IMR-90 (cell line): ENCODE results near the gene NPLOC4.

Experiments
- MAFK ChIP-seq: IDR thresholded peaks from 2 replicates; pipeline ENCODE4 v1.6.1; 2012; ENCODE audit warnings: low read depth, low read length, improper control_type of control experiment
- MXI1 ChIP-seq: IDR thresholded peaks from 2 replicates; pipeline ENCODE4 v1.6.1; 2012; ENCODE audit warnings: low read depth, mild to moderate bottlenecking, low read length, moderate library complexity, borderline replicate concordance
- POLR2A ChIP-seq: IDR thresholded peaks from 2 replicates; pipeline ENCODE4 v1.6.1; 2012; ENCODE audit warnings: mild to moderate bottlenecking, low read depth, low read length
- RCOR1 ChIP-seq: IDR thresholded peaks from 2 replicates; pipeline ENCODE4 v1.6.1; 2012; ENCODE audit warnings: mild to moderate bottlenecking, low read length, improper control_type of control experiment; ENCODE audit not compliant: insufficient replicate concordance
- TF ChIP-seq, protein P1 (sequence below): conservative IDR thresholded peaks from 2 replicates; pipeline ENCODE4 v1.5.1; 2012; ENCODE audit warnings: mild to moderate bottlenecking, low read depth, low read length, improper control_type of control experiment
- TF ChIP-seq, protein P2 (sequence below): fragments of 150-350 bp; IDR thresholded peaks from 2 replicates; pipeline ENCODE4 v1.6.1; 2017; ENCODE audit warnings: mild to moderate bottlenecking, antibody characterized with exemption, low read length, low read depth

DNA sequence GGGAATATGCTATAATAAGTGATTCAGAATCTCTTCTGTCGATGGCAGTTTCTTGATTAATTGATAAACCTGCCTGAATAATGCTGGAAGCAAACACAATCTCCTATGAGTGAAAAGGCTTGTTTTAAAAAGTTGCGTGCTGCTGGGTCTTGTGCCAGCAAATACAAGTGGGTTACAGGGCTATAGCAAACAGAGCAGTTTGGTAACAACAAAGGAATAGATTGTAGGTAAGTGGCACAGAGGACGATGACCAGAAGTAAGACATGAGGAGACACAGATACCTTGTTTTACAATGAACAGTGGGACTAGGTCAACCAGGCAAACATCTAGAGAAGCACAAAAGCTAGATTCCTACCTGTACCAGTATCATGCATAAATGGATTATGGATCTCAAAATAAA is 61.1 kb downstream of the NPLOC4 start:
- TF ChIP-seq MXI1 (no peak), RCOR1 (no peak), POLR2A (no peak), MAFK (no peak)
- TF ChIP-seq, protein P1, sequence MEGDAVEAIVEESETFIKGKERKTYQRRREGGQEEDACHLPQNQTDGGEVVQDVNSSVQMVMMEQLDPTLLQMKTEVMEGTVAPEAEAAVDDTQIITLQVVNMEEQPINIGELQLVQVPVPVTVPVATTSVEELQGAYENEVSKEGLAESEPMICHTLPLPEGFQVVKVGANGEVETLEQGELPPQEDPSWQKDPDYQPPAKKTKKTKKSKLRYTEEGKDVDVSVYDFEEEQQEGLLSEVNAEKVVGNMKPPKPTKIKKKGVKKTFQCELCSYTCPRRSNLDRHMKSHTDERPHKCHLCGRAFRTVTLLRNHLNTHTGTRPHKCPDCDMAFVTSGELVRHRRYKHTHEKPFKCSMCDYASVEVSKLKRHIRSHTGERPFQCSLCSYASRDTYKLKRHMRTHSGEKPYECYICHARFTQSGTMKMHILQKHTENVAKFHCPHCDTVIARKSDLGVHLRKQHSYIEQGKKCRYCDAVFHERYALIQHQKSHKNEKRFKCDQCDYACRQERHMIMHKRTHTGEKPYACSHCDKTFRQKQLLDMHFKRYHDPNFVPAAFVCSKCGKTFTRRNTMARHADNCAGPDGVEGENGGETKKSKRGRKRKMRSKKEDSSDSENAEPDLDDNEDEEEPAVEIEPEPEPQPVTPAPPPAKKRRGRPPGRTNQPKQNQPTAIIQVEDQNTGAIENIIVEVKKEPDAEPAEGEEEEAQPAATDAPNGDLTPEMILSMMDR = no peak
- TF ChIP-seq, protein P2, sequence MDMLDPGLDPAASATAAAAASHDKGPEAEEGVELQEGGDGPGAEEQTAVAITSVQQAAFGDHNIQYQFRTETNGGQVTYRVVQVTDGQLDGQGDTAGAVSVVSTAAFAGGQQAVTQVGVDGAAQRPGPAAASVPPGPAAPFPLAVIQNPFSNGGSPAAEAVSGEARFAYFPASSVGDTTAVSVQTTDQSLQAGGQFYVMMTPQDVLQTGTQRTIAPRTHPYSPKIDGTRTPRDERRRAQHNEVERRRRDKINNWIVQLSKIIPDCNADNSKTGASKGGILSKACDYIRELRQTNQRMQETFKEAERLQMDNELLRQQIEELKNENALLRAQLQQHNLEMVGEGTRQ = no peak
